ENCODE measurements around the gene CD99L2.
"Not testable (repeated sequence)": the region's sequence is repeated elsewhere in the genome, so short reads cannot be mapped to it uniquely, and the experiment has no call there.

CD99L2 gene

GRCh38 chrX:150899191-150899757 is 806 bp upstream of the CD99L2 start:
- peak; percentile 13 for DNase-seq (ENCODE audit: low read depth)
- peak overlapping the region; percentile 59 for H3K4me3 ChIP-seq (ENCODE audit: control insufficient read depth, low read depth, low read length)
- no peak for TF ChIP-seq CTCF (conservative IDR thresholded peaks at IDR 0.05; ENCODE audit: control insufficient read depth, insufficient read depth, low read depth, low read length)

- peak; percentile 27 for DNase-seq (ENCODE audit: low read depth)
- peak overlapping the region; percentile 57 for H3K4me3 ChIP-seq (ENCODE audit: control insufficient read depth, low read depth, low read length)
- TF ChIP-seq CTCF (conservative IDR thresholded peaks at IDR 0.05; ENCODE audit: control insufficient read depth, insufficient read depth, low read depth, low read length): no peak
Observed at GRCh38 chrX:150897421-150898320, 797 bp downstream of the CD99L2 start.

- no peak overlapping the region for H3K4me3 ChIP-seq (ENCODE audit: control insufficient read depth, low read depth, low read length)
- no peak for TF ChIP-seq CTCF (conservative IDR thresholded peaks at IDR 0.05; ENCODE audit: control insufficient read depth, insufficient read depth, low read depth, low read length)
- DNase-seq (ENCODE audit: low read depth): no peak
Observed at GRCh38 chrX:150896632-150897031, 1.8 kb downstream of the CD99L2 start.

GRCh38 chrX:150893936-150894335 is 4.5 kb downstream of the CD99L2 start:
- TF ChIP-seq CTCF (conservative IDR thresholded peaks at IDR 0.05; ENCODE audit: control insufficient read depth, insufficient read depth, low read depth, low read length): no peak
- no peak for DNase-seq (ENCODE audit: low read depth)
- H3K4me3 ChIP-seq (ENCODE audit: control insufficient read depth, low read depth, low read length): no peak overlapping the region

GRCh38 chrX:150889131-150889530 is 9.3 kb downstream of the CD99L2 start:
- H3K4me3 ChIP-seq (ENCODE audit: control insufficient read depth, low read depth, low read length): no peak overlapping the region
- no peak for DNase-seq (ENCODE audit: low read depth)
- no peak for TF ChIP-seq CTCF (conservative IDR thresholded peaks at IDR 0.05; ENCODE audit: control insufficient read depth, insufficient read depth, low read depth, low read length)

DNA sequence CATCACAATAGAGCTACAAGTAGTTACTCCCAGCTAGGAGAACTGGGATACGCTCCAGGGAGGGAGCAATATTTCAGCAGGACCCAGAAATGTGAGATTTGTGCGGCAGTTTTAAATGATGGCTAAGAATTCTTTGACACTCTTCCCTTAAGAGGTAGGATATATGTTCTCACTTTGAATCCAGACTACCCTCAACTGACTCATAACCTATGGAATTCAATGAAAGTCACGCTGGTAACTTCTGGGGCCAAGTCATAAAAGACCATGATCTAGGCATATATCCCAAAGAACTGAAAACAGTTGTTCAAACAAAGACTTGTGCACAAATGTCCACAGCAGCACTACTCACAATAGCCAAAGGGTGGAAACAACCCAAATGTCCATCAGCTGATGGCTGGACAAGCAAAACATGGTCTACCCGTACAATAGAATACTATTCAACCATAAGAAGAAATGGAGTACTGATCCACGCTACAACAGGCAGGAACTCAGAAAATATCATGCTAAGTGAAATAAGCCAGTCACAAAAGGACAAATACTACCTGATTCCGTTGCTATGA is 10.5 kb downstream of the CD99L2 start:
- DNase-seq (ENCODE audit: low read depth): peak; percentile 52
- TF ChIP-seq CTCF (conservative IDR thresholded peaks at IDR 0.05; ENCODE audit: control insufficient read depth, insufficient read depth, low read depth, low read length): no peak
- H3K4me3 ChIP-seq (ENCODE audit: control insufficient read depth, low read depth, low read length): no peak overlapping the region

- DNase-seq (ENCODE audit: low read depth); H3K4me3 ChIP-seq (ENCODE audit: control insufficient read depth, low read depth, low read length): not testable (repeated sequence)
Observed at GRCh38 chrX:150887268-150887667, 11.2 kb downstream of the CD99L2 start.
